RWPE1 (cell line): ENCODE measurements around the gene BACH2.

Source experiments
- CTCF ChIA-PET: fragments of 350-600 bp; sonication (Branson Sonifier 250); formaldehyde crosslinking; extraction: SDS; loops from one replicate; lab custom pipeline; 2021; lab: Yijun Ruan, JAX
- POLR2A ChIA-PET: fragments of 400-600 bp; formaldehyde crosslinking; extraction: SDS; loops from one replicate; lab custom pipeline; 2020; ENCODE audit warnings: antibody characterized with exemption; ENCODE audit not compliant: low non-redundant PET; lab: Yijun Ruan, JAX
- DNase-seq: peaks from one replicate; pipeline ENCODE4 v3.0.0; 2012; ENCODE audit warnings: low spot score
- H3K27ac ChIP-seq: fragments of 450-650 bp; 2 replicates; pipeline ENCODE4 v1.5.1; 2017
- TF ChIP-seq, protein P1 (sequence below): fragments of 450-650 bp; conservative IDR thresholded peaks from 2 replicates; pipeline ENCODE4 v1.5.1; 2017; ENCODE audit warnings: low read depth, mild to moderate bottlenecking

Gene BACH2

DNA sequence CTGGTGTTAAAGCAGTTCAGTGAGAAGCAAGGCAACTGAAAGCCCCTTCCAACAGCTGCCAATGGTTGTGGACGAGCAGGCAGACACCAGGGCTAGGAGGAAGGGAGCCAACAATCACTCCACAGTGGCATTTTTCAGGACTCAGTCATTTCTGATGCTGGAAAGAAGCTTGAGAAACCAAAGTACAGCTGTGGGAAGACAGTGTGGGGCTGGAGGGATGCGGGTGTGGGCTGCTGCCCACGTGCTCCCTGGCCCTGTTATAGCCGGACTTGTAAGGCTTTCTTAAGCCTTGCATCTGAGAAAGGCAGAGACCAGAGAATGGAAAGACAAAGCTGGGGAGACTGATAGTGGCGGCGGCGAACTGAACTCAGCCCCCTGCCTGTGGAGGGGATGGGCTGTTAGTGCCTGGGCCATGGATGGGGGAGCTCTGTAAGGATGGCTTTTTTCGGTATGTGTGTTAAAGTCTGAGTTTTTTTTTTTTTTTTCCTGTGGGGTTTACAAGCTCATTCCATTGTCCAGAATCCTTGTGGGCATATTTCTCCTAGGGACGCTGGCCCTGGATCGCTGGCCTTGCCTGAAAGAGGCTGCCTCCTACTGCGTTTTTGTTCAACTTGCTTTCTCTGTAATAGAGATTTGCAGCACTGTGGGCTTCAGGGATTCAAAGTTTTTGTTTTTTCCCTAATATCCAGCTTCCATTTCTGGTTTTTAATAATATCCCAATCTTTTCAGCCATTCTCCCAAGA, 310.7 kb downstream of the BACH2 start:
- ChIA-PET CTCF (interaction anchor here (0.7 kb wide), 1 partner anchor 13 kb away, joined by 3 read pairs; no protein-coding TSS in a partner anchor), POLR2A (no interaction called here)
- H3K27ac ChIP-seq, result no peak overlapping the region
- DNase-seq, result no peak
- TF ChIP-seq, protein P1, sequence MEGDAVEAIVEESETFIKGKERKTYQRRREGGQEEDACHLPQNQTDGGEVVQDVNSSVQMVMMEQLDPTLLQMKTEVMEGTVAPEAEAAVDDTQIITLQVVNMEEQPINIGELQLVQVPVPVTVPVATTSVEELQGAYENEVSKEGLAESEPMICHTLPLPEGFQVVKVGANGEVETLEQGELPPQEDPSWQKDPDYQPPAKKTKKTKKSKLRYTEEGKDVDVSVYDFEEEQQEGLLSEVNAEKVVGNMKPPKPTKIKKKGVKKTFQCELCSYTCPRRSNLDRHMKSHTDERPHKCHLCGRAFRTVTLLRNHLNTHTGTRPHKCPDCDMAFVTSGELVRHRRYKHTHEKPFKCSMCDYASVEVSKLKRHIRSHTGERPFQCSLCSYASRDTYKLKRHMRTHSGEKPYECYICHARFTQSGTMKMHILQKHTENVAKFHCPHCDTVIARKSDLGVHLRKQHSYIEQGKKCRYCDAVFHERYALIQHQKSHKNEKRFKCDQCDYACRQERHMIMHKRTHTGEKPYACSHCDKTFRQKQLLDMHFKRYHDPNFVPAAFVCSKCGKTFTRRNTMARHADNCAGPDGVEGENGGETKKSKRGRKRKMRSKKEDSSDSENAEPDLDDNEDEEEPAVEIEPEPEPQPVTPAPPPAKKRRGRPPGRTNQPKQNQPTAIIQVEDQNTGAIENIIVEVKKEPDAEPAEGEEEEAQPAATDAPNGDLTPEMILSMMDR, result no peak

- no peak for DNase-seq
- TF ChIP-seq, protein P1, result no peak
- H3K27ac ChIP-seq, result no peak overlapping the region
- ChIA-PET POLR2A (no interaction called here), CTCF (no interaction called here)
Observed at GRCh38 chr6:89984926-89985750, 311.5 kb downstream of the BACH2 start.

DNA sequence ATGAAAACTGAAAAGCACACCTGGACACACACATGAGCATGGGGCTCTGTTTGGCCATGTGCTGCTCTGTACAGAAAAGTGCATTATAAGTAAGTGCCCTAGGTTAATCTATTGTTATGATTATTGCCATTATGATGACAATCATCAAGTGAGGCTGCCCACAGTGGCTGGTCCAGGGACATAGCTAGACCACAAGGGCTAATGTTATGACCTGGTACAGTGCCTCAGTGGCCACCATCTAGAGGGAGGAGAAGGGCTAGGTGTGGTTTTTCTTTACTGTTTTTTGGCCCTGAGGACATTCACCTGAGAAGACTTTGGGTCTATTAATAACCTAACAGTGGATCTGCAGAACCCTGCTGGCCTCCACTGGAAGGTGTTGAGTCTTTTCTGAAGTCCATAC, 316.3 kb downstream of the BACH2 start:
- CTCF ChIA-PET, result interaction anchor here (0.6 to 0.7 kb wide), 2 partner anchors 413 to 528 kb away, joined by 4 to 5 read pairs; no protein-coding TSS in a partner anchor
- no peak overlapping the region for H3K27ac ChIP-seq
- no peak for DNase-seq
- POLR2A ChIA-PET, result no interaction called here
- TF ChIP-seq, protein P1, result no peak

GRCh38 chr6:89979481-89980119, 317.0 kb downstream of the BACH2 start:
- TF ChIP-seq, protein P1, result no peak
- ChIA-PET POLR2A (no interaction called here), CTCF (interaction anchor here (0.8 kb wide), 1 partner anchor 39 kb away, joined by 4 read pairs; no protein-coding TSS in a partner anchor)
- no peak for DNase-seq
- H3K27ac ChIP-seq, result no peak overlapping the region

- no peak for DNase-seq
- H3K27ac ChIP-seq, result no peak overlapping the region
- CTCF ChIA-PET, result interaction anchor here (0.8 to 1.8 kb wide), 2 partner anchors 38 to 317 kb away, joined by 4 read pairs; no protein-coding TSS in a partner anchor
- POLR2A ChIA-PET, result no interaction called here
- TF ChIP-seq, protein P1, result no peak
Observed at GRCh38 chr6:89978749-89979145, 317.9 kb downstream of the BACH2 start.
